Measurements from ENCODE around the gene PTH2. TPM values are rescaled to one million over a fixed set of nuclear protein-coding genes. Genes with fewer than 3 reads are reported as not detected.
A peak's percentile ranks its signal among the peaks of the same experiment; 100 is the strongest.
"Not testable (repeated sequence)": the region's sequence is repeated elsewhere in the genome, so short reads cannot be mapped to it uniquely, and the experiment has no call there.

The PTH2 gene
- total RNA-seq, 2 donors from 2014 or later, result not detected

- no peak for DNase-seq (ENCODE audit: low spot score)
Observed at GRCh38 chr19:49447485-49448431, 24.5 kb upstream of the PTH2 start.

GRCh38 chr19:49445997-49446396, 22.8 kb upstream of the PTH2 start:
- 92% methylated on average over 3 of the region's 3 CpGs for WGBS
- no peak overlapping the region for H3K4me3 ChIP-seq
- no peak for DNase-seq (ENCODE audit: low spot score)
- H3K36me3 ChIP-seq, result no peaks in the 10 kb centered on the region
- no peak overlapping the region for H3K27ac ChIP-seq
- H3K27me3 ChIP-seq (replicated peaks; ENCODE audit: insufficient read depth), result peaks cover 3% of the 10 kb centered on the region
- no peak for TF ChIP-seq POLR2A (IDR thresholded peaks at IDR 0.05)
- no peak for TF ChIP-seq CTCF (IDR thresholded peaks at IDR 0.05)
- no peak for TF ChIP-seq POLR2AphosphoS5 (IDR thresholded peaks at IDR 0.05)
- intact Hi-C loops (cut with DNase I), result no loop called here
- H3K9me3 ChIP-seq, result no peaks in the 10 kb centered on the region
- H3K4me1 ChIP-seq (replicated peaks), result no peaks in the 10 kb centered on the region

More at GRCh38 chr19:49447485-49448431, 24.5 kb upstream of the PTH2 start:
- no peaks in the 10 kb centered on the region for H3K27me3 ChIP-seq (replicated peaks; ENCODE audit: insufficient read depth)
- intact Hi-C loops (cut with DNase I), result no loop called here
- H3K4me1 ChIP-seq (replicated peaks), result no peaks in the 10 kb centered on the region
- no peak overlapping the region for H3K4me3 ChIP-seq
- no peak overlapping the region for H3K27ac ChIP-seq
- 63% methylated on average over 32 of the region's 32 CpGs for WGBS
- no peaks in the 10 kb centered on the region for H3K9me3 ChIP-seq
- TF ChIP-seq CTCF (IDR thresholded peaks at IDR 0.05) (no peak), POLR2A (IDR thresholded peaks at IDR 0.05) (no peak), POLR2AphosphoS5 (IDR thresholded peaks at IDR 0.05) (no peak)
- H3K36me3 ChIP-seq, result no peaks in the 10 kb centered on the region

- intact Hi-C loops (cut with DNase I), result loop anchor here (5.0 kb wide), 1 partner anchor 217 kb away; no protein-coding TSS in a partner anchor
- H3K9me3 ChIP-seq; H3K36me3 ChIP-seq; H3K4me1 ChIP-seq (replicated peaks); H3K27ac ChIP-seq; H3K4me3 ChIP-seq; DNase-seq (ENCODE audit: low spot score): not testable (repeated sequence)
- whole genome bisulfite sequencing, result 72% methylated on average over 5 of the region's 5 CpGs
- peaks cover 15% of the 10 kb centered on the region for H3K27me3 ChIP-seq (replicated peaks; ENCODE audit: insufficient read depth)
Observed at GRCh38 chr19:49444100-49444700, 21.0 kb upstream of the PTH2 start.

- Histone ChIP-seq H3K4me1 (replicated peaks) (no peaks in the 10 kb centered on the region), H3K4me3 (peak overlapping the region; percentile 38 to 52), H3K36me3 (no peaks in the 10 kb centered on the region), H3K27ac (peak overlapping the region; percentile 50 to 76), H3K9me3 (no peaks in the 10 kb centered on the region), H3K27me3 (replicated peaks; ENCODE audit: insufficient read depth) (peaks cover 15% of the 10 kb centered on the region)
- under 1% methylated on average over 40 of the region's 47 CpGs for WGBS
- TF ChIP-seq POLR2A (IDR thresholded peaks at IDR 0.05) (no peak), POLR2AphosphoS5 (IDR thresholded peaks at IDR 0.05) (peak; percentile 82), CTCF (IDR thresholded peaks at IDR 0.05) (peak; percentile 69 to 91 (median 86))
- DNase-seq (ENCODE audit: low spot score), result peak; percentile 94
- intact Hi-C loops (cut with DNase I), result loop anchor here (2.0 to 5.0 kb wide), 2 partner anchors 51 to 216 kb away; no protein-coding TSS in a partner anchor
Observed at GRCh38 chr19:49443366-49444099, 20.3 kb upstream of the PTH2 start.

Data from prostate gland (tissue), 2 donors.